Gastrocnemius medialis (tissue), 4 donors: ENCODE measurements around the gene ZSCAN30. TPM values are rescaled to one million over a fixed set of nuclear protein-coding genes. Genes with fewer than 3 reads are reported as not detected.

Experiments used
- ATAC-seq, 2 donors: fragments of 150-250 bp; one replicate each; pipeline ENCODE4 v1.9.1; 2016
- DNase-seq, 2 donors: peaks; one replicate each; pipeline ENCODE4 v3.0.0-alpha.2; 2019
- H3K27ac ChIP-seq, 4 donors: fragments of 200-600 bp; sonication (generic); 1 replicate in 1 of 4; 2 replicates in 3 of 4; pipeline ENCODE4 v1.5.1; 2016 to 2018; ENCODE audit warnings: mild to moderate bottlenecking in 2 of 4, moderate library complexity in 1 of 4
- H3K27me3 ChIP-seq, 3 donors: fragments of 200-600 bp; sonication (generic) in 2 of 3; 1 replicate in 1 of 3; 2 replicates in 2 of 3; pipeline versions ENCODE4 v1.5.1 to v1.6.0; 2016 to 2019; ENCODE audit warnings: mild to moderate bottlenecking in 1 of 3, moderate library complexity in 1 of 3
- H3K36me3 ChIP-seq, 2 donors: fragments of 200-600 bp; sonication (generic) in 1 of 2; one replicate each; pipeline ENCODE4 v1.5.1; 2017 to 2018
- H3K4me1 ChIP-seq, 2 donors: fragments of 200-600 bp; sonication (generic) in 1 of 2; one replicate each; pipeline ENCODE4 v1.5.1; 2016 to 2017; ENCODE audit warnings: mild to moderate bottlenecking in 2 of 2
- H3K4me3 ChIP-seq, 4 donors: fragments of 200-600 bp; sonication (generic) in 3 of 4; 1 replicate in 1 of 4; 2 replicates in 3 of 4; pipeline ENCODE4 v1.5.1; 2016 to 2019; ENCODE audit warnings: mild to moderate bottlenecking in 2 of 4
- H3K9me3 ChIP-seq, 3 donors: fragments of 200-600 bp; sonication (generic) in 2 of 3; 1 replicate in 1 of 3; 2 replicates in 2 of 3; pipeline ENCODE4 v1.5.1; 2016 to 2019
- CTCF ChIP-seq, 5 experiments: fragments of 450-650 bp in 3 of 5; fragments of 200-600 bp in 2 of 5; sonication (generic) in 2 of 5; IDR thresholded peaks in 4 of 5; conservative IDR thresholded peaks in 1 of 5; 1 replicate in 4 of 5; 2 replicates in 1 of 5; pipeline ENCODE4 v1.5.1; 2016 to 2019; ENCODE audit warnings: antibody characterized with exemption in 5 of 5, mild to moderate bottlenecking in 3 of 5, moderate library complexity in 3 of 5
- POLR2A ChIP-seq, 2 donors: fragments of 450-650 bp; IDR thresholded peaks; one replicate each; pipeline ENCODE4 v1.6.1; 2017; ENCODE audit warnings: antibody characterized with exemption in 2 of 2, mild to moderate bottlenecking in 2 of 2, moderate library complexity in 2 of 2
- in situ Hi-C, 4 donors: fragments of 200-750 bp; cut with MboI; loops; one replicate each; pipeline versions ENCODE4 v1.15.0 to v1.8.0; 2017; ENCODE audit warnings: low sequenced_read_pairs in 4 of 4
- intact Hi-C: fragments of 100-400 bp; cut with DNase I; formaldehyde crosslinking; loops from one replicate; pipeline ENCODE4 v1.15.1; 2023; ENCODE audit warnings: low total_unique reads
- total RNA-seq, 4 donors: library from RNA; depleted of rRNA; stranded (reverse); fragments of >200 nt; gene quantifications; one replicate each; pipeline versions ENCODE4 v1.1.0 to v1.2.3, GENCODE V29; 2016

ZSCAN30 gene
- total RNA-seq, 4 donors from 2014 or later, result 4.6 to 34.6 (median 8.2) TPM

GRCh38 chr18:35203067-35203466 is 87.0 kb downstream of the ZSCAN30 start:
- TF ChIP-seq CTCF (IDR thresholded peaks at IDR 0.05 in 4 of 5, conservative IDR thresholded peaks at IDR 0.05 in 1 of 5), result no peak
- no peak for TF ChIP-seq POLR2A (IDR thresholded peaks at IDR 0.05)

GRCh38 chr18:35201256-35201931 is 88.6 kb downstream of the ZSCAN30 start:
- intact Hi-C loops (no loop called here), in situ Hi-C loops (no loop called here)
- Histone ChIP-seq H3K27ac (no peak overlapping the region), H3K27me3 (no peaks in the 10 kb centered on the region), H3K36me3 (no peaks in the 10 kb centered on the region), H3K9me3 (no peaks in the 10 kb centered on the region), H3K4me3 (no peak overlapping the region), H3K4me1 (no peaks in the 10 kb centered on the region)
- ATAC-seq, result no peak
- TF ChIP-seq CTCF (IDR thresholded peaks at IDR 0.05 in 4 of 5, conservative IDR thresholded peaks at IDR 0.05 in 1 of 5), result no peak
- TF ChIP-seq POLR2A (IDR thresholded peaks at IDR 0.05), result no peak
- DNase-seq, result no peak

More at GRCh38 chr18:35203067-35203466, 87.0 kb downstream of the ZSCAN30 start:
- Histone ChIP-seq H3K4me1 (no peaks in the 10 kb centered on the region), H3K4me3 (no peak overlapping the region), H3K36me3 (no peaks in the 10 kb centered on the region), H3K27me3 (no peaks in the 10 kb centered on the region), H3K27ac (no peak overlapping the region), H3K9me3 (no peaks in the 10 kb centered on the region)
- in situ Hi-C loops (no loop called here), intact Hi-C loops (no loop called here)
- DNase-seq, result no peak
- ATAC-seq, result no peak

Other genes with a start within 250 kb of the ZSCAN30 start
- 10 to 100 TPM; 21.3 to 46.2 (median 34.4) TPM for gene MAPRE2, start 248.8 kb downstream of the ZSCAN30 start, total RNA-seq
- gene ZNF397, start 49.2 kb downstream of the ZSCAN30 start, total RNA-seq, result 10 to 100 TPM; 12.3 to 23.4 (median 14.7) TPM
- 10 to 100 TPM; 30.5 to 50.7 (median 36.3) TPM for gene ZNF24, start 54.2 kb upstream of the ZSCAN30 start, total RNA-seq
- gene ZNF396, start 87.1 kb upstream of the ZSCAN30 start, total RNA-seq, result under 1 TPM; 0.29 to 0.92 (median 0.63) TPM
- gene INO80C, start 207.7 kb upstream of the ZSCAN30 start, total RNA-seq, result 1 to 10 TPM; 5.3 to 6.4 (median 5.5) TPM